NCI-H2227 treated with DMSO at 0.1 percent for 48 hours (cell line): ENCODE data around the gene RPL4.
A peak's percentile ranks its signal among the peaks of the same experiment; 100 is the strongest.
"Not testable (repeated sequence)": the region's sequence is repeated elsewhere in the genome, so short reads cannot be mapped to it uniquely, and the experiment has no call there.

Experiments used
- DNase-seq: peaks from one replicate; lab custom pipeline; 2025; lab: John Stamatoyannopoulos, UW

Gene RPL4

DNA sequence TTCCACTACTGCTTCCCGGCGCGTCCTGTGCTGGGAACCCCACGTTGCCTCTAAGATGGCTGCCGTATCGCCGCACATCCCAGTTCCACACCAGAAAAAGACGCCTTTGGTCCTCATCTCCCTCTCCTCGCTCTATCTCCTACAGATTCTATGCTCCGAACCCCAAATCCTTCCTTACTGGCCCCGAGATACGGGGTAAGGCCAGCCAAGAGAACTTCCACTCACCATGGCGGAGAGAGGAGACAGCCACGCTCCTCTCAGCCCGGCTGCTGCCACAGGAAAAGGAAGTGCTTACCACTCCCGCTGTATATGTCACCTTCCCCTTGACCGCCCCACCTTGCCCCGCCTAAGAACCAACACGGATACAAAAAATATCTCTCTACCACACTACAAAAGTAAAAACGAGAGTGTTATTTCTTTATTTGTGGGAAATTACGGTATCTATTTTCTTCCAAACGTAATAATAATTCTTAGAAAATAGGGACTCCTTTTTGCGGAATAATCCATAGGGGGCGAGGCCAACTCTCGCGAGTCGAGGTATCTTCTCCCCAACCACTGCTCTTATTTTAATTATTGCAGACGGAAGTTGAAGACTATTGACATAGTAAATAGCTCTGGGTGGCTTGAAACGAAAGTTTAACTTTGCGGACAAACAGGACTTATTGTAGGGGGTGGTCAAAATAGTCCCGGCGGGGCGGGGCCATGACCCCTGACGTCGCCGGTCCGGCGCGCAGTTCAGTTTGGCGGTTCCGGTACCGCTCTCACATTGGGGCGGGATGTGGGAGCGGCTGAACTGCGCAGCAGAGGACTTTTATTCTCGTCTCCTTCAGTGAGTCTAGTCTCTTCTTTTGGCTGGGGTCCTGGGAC lies at the start of gene RPL4, which contains the start of gene ZWILCH:
TSS of gene RPL4 (minus strand) at position 293 of the 867 bp plus-strand sequence. CDS start at position 228, 65 bp downstream.
TSS of gene ZWILCH (plus strand) at position 764 of the 867 bp plus-strand sequence. CDS start at position 777, 13 bp downstream.
- DNase-seq, result peak; percentile 80

DNA sequence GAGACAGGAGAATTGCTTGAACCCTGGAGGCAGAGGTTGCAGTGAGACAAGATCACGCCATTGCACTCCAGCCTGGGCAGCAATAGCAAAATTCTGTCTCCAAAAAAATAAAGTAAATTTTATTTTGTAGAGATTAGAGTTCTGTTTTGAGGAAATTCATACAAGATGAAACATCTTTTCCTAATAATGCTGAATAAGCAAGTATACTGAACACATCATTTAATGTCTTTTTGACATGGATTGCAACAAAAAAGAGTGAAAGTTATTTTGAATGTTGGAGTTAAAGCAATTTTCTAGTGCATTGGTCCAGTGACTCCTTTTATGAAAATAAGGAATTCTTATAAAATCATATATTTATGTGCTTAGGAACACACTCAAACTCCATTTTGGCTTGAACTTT lies 40.6 kb upstream of the RPL4 start:
- no peak for DNase-seq

- DNase-seq, result no peak
These were observed 38.2 kb upstream of the RPL4 start for GRCh38 chr15:66542896-66543295.

GRCh38 chr15:66535056-66535455 lies 30.4 kb upstream of the RPL4 start:
- no peak for DNase-seq

- DNase-seq, result no peak
These were observed 20.2 kb upstream of the RPL4 start for GRCh38 chr15:66524838-66525237.

DNA sequence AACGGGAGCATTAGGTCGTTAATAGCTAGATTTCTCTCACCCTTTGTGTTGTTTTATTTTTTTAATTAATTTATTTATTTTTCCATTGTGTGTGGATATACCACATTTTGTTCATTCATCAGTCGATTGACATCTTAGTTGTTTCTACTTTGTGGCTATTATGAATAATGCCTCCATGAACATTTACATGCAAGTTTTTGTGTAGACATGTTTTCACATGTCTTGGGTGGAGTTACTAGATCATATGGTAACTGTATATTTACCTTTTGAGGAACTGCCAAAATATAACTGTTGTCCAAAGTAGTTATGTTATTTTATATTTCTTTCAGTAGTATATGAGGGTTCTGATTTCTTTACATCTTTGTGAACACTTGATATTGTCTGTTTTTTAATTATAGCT lies 19.3 kb upstream of the RPL4 start:
- DNase-seq, result no peak

- DNase-seq, result no peak
These were observed 11.3 kb upstream of the RPL4 start for GRCh38 chr15:66515901-66516322.

DNA sequence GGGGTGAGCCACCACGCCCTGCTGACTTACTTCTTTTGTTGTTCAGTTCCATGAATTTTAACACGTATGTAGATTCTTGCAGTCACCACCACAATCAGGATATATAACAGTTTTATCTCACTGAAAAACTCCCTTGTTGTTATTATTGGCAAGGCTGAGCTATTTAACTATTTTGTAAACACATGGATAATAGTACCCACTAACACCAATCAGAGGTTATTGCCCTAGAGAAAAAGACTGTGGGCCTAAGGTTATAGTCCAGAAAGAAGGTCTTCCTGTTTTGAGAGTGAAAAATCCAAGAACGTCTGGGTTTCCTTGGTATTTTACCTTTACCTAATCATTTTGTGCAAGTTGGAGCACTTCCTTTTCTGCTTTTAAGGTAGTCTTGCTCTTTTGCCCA lies 9.9 kb upstream of the RPL4 start:
- no peak for DNase-seq

DNA sequence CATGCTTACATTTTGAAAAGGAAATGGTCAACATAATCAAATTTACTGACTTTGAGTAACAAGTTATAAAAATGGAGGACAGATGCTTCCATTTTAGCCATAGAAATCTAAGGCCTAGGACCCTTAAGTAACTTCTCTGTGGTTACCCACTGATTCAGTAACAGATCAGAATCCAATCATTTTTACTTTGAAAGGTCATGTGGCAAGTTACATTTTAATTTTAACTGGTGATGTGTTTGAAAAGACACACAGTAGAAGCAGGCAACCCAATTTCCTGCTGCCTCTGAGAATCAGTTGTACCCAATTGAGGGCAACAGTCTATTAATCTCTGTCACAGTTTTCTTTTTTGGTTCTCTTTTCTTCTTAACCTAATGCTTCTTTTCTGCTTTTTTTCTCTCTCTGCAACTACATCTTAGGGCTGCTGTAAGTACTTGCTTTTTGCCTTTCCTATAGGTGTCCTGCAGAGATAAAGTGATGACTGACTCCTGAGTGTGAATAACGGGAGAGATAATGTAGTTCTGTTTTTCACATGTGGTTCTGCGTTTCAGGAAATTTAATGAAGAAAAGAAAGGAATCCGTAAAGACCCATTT lies 3.7 kb upstream of the RPL4 start:
- DNase-seq, result no peak

DNA sequence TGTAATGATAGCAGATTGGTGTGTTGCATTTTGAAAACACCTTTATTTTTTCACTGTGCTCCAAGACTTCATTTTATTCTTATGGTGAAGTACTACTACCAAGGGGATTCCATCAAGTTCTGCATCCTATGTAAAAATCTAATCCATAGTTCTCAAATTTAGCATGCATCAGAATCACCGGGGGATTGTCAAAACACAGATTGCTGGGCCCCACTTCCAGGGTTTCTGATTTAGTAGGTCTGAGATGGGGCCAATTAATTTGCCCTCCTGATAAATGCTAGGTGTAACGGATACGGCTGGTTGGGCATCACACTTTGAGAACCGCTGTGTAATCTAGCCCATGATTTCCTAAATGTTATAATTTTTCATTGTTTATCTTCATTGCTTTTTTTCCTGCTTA lies 1.2 kb upstream of the RPL4 start:
- DNase-seq, result no peak

DNA sequence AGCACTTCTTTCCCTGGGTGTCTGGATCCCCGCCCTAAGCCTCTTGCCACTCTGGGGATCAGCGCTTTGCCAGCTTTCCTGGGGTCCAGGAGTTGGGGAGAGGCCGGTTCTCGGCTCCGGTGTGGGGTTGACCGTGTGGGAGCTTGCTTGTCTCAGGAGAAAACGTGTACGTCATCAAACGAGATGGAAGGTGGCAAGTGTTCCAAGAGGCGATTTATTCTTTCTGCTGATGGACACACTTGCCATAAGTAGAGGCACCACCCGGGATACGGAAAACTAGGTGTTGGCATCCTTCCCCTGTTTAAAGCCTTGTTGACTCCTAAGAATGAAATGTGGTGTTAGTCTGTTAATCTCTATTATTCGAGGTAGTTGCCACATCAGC lies 766 bp upstream of the RPL4 start:
- DNase-seq, result peak; percentile 68

DNA sequence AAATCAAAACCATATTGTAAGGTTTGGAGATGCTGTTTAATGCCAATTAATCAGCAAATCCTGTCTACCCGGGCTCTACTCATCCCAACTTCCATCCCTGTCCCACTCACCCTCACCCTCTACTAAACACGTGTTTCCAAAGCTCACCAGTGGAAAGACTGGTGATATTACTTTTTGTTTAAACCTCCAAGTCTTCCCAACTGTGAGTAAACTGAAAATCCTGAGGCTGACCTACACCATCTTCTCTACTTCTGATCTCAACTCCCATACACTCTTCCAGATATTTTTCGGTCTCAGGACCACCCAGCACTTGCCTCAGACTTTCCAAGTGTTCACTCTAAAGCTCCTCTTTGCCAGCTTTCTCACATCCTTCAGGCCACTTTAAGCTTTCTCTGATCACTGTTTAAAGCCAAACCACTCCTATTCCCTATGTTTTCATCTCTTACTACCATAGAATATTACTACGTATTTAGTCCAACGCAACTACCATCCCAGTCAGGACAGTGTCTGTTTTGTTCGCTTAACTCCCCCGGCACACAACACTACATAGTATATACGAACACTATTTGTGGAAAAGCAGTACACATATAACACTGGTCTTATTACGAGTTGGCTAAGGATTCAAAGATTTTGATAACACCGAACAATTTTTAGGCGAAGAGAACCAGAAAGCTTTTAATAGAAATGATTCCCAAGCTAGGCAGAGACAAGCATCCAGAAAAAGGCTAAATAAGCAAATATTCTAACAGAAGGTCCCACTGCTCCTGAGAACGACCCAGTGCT lies 684 bp downstream of the RPL4 start:
- DNase-seq, result no peak

- not testable (repeated sequence) for DNase-seq
These were observed 1.5 kb downstream of the RPL4 start for GRCh38 chr15:66503041-66503648.

DNA sequence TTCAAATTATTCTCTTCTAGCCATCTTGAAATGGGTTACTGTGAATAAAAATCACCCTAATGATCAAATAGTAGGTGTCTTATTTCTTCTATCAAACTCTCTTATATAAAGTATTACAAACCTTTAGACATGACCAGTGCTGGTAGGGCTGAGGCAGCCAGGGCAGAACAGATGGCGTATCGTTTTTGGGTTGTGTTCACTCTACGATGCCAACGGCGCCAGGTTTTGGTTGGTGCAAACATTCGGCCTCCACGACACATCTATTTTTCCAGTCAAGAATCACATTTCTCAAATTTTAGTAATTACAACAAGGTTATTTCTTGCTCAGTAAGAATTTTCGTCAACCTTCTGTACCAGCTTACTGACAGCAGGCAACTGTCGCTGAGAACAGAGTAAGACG lies 2.2 kb downstream of the RPL4 start:
- DNase-seq, result no peak

- DNase-seq, result not testable (repeated sequence)
These were observed 4.3 kb downstream of the RPL4 start for GRCh38 chr15:66500346-66500745.

GRCh38 chr15:66498501-66499386 lies 5.9 kb downstream of the RPL4 start:
- DNase-seq, result peak; percentile 19

DNA sequence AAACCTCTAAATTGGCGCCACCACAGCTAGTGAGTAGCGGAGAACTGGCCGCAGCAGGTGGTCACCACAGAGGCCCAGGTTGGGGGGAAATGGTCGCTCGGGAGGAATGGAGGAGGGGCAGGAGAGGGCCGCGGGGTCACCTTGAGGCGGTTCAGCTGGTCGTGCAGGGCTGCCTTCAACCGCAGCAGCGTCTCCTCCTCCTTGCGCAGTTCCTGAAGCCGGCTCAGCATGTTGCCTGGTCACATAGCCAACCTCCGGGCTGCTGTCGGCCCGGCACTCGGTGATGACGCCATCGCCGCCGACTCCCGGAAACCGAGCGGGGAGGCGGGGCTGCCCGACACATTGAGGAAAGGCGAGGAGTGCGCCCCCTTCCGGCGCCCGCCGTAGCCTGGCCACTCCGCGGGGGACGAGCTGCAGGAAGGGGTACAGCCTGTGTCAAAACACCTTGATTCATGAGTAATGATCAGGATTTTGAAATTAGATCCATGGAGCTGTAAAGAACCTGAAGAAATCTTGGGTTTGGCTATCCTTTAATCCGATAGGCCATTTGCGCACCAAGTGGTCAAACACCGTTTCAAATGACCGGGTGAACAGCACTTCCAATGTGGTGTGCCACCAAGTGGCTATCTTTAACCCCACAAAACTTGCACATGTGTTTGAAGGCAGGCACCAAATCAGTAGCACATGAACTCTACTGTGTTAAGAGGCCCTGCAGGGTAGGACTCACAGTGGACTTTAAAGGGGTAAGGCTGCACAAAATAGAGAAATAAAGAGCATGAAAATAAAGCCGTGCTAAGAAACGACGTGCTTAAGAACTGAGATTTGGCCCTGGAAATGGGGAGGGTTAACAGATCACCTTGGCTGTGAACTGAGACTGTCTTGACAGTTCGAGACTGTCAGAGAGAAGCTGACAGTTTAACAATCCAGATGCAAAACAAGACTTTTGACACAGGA lies 6.9 kb downstream of the RPL4 start, which contains the start of gene SNAPC5:
TSS of gene SNAPC5 (minus strand) at position 261 of the 954 bp plus-strand sequence. CDS start at position 230, 31 bp downstream.
- peak; percentile 80 for DNase-seq

DNA sequence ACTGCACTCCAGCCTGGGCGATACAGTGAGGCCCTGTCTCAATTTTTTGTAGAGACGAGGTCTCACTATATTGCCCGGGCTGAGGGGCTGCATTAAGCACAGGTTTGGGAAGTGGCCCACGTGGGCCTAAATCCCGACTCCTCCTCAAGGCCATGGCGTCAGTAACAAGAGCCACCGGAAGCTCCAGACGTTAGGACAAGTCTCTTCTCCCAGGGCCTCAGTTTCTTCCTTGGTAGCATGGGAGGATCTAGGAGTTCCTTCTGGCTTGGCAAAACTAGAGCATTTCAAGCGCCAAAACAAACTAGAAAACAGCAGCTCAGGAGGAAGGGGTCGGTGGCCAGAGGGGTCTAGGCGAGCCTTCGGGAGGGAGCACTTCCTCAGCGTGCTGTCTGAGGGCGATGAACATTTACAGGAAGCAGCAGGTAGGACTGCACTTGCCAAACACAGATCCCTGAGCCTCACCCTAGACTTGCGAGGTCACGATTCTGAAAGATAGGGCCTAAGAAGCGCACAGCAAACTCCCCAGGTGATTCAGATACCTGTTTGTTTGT lies 7.6 kb downstream of the RPL4 start:
- DNase-seq, result peak; percentile 26

GRCh38 chr15:66494262-66494661 lies 10.4 kb downstream of the RPL4 start:
- DNase-seq, result no peak
